ENCODE measurements around the gene LATS2. TPM values are rescaled to one million over a fixed set of nuclear protein-coding genes. Genes with fewer than 3 reads are reported as not detected.
A peak's percentile ranks its signal among the peaks of the same experiment; 100 is the strongest.

The LATS2 gene
- total RNA-seq, 4 donors from 2014 or later, result 33.0 to 69.6 (median 37.5) TPM

DNA sequence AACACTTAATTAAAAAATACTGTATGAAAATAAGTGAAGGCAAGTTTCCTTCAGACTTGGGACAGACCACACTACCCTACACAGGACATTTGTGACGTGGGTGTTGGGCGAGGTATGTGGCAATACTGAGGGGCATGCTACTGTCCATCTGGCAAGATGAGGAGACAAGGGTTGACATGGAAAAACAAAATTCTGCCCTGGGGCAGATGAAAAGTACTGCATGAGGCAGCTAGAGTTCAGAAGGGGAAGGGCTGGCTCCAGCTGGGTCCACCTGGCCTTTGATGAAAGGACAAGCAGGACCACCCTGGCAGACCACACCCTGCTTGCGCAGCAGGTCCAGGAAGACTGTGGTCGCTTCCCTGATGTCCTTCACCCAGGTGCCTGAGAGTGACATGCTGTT lies 43.2 kb downstream of the LATS2 start:
- H3K4me3 ChIP-seq (replicated peaks in 1 of 3), result no peak overlapping the region
- H3K27ac ChIP-seq, result peak overlapping the region in 2 of 3 donors; percentile 90 to 93
- no peak for DNase-seq
- no peaks in the 10 kb centered on the region for H3K36me3 ChIP-seq
- H3K9me3 ChIP-seq, result no peaks in the 10 kb centered on the region
- H3K4me1 ChIP-seq, result peaks cover 70 to 82% of the 10 kb centered on the region in 2 donors
- intact Hi-C loops (cut with DNase I), result no loop called here
- no peak for TF ChIP-seq POLR2A (IDR thresholded peaks at IDR 0.05)
- TF ChIP-seq, protein P1, sequence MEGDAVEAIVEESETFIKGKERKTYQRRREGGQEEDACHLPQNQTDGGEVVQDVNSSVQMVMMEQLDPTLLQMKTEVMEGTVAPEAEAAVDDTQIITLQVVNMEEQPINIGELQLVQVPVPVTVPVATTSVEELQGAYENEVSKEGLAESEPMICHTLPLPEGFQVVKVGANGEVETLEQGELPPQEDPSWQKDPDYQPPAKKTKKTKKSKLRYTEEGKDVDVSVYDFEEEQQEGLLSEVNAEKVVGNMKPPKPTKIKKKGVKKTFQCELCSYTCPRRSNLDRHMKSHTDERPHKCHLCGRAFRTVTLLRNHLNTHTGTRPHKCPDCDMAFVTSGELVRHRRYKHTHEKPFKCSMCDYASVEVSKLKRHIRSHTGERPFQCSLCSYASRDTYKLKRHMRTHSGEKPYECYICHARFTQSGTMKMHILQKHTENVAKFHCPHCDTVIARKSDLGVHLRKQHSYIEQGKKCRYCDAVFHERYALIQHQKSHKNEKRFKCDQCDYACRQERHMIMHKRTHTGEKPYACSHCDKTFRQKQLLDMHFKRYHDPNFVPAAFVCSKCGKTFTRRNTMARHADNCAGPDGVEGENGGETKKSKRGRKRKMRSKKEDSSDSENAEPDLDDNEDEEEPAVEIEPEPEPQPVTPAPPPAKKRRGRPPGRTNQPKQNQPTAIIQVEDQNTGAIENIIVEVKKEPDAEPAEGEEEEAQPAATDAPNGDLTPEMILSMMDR (IDR thresholded peaks at IDR 0.05), result no peak
- WGBS, 2 donors, result 94% methylated on average over 4 of the region's 4 CpGs
- H3K27me3 ChIP-seq, result no peaks in the 10 kb centered on the region

DNA sequence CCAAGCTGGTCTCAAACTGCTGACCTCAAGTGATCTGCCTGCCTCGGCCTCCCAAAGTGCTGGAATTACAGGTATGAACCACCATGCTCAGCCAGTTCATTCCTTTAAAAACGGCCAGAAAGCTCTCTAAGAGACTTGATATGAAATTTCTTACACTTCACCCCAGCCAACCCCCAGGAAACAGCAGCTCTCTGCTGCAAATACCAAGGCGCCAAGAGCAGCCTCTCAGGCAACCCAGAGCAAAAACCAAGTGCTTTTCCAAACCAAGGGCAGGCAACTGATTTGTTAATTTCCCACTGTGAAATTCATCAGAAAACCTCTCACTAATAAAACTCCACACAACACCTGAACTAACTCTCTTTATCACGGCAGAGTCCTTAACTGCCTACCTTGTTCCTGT lies 44.9 kb downstream of the LATS2 start:
- Histone ChIP-seq H3K9me3 (no peaks in the 10 kb centered on the region), H3K27ac (peak overlapping the region; percentile 89 to 93 (median 90)), H3K27me3 (no peaks in the 10 kb centered on the region), H3K4me3 (replicated peaks in 1 of 3) (no peak overlapping the region), H3K36me3 (no peaks in the 10 kb centered on the region), H3K4me1 (peaks cover 72 to 82% of the 10 kb centered on the region in 2 donors)
- intact Hi-C loops (cut with DNase I), result no loop called here
- WGBS, 2 donors, result 36 to 38% methylated on average over 4 of the region's 4 CpGs
- TF ChIP-seq POLR2A (IDR thresholded peaks at IDR 0.05), result no peak
- TF ChIP-seq, protein P1 (IDR thresholded peaks at IDR 0.05), result no peak
- peak; percentile 44 to 57 for DNase-seq

DNA sequence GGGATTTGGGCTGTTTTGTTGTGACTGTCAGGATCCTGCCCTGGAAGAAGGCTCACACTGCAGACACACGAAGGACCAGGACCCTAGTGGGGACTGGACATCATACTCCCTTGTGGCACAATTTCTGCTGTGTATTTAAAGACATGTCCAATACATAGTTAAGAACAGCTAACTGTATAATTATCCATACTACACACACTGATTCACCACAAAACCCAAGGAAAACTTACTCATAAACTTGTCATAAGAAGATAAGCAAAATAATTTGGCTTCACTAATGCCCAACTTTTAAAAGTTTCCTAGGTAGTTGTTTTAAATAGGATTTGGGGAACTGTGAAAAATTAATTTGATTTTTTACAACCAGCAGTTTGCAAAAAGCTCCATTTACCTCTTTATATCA lies 46.1 kb downstream of the LATS2 start:
- TF ChIP-seq POLR2A (IDR thresholded peaks at IDR 0.05), result no peak
- TF ChIP-seq, protein P1 (IDR thresholded peaks at IDR 0.05), result no peak
- Histone ChIP-seq H3K4me1 (peaks cover 73 to 82% of the 10 kb centered on the region in 2 donors), H3K27ac (peak overlapping the region; percentile 89 to 93 (median 90)), H3K27me3 (no peaks in the 10 kb centered on the region), H3K4me3 (replicated peaks in 1 of 3) (no peak overlapping the region), H3K9me3 (no peaks in the 10 kb centered on the region), H3K36me3 (no peaks in the 10 kb centered on the region)
- DNase-seq, result no peak
- 77 to 78% methylated on average over 1 of the region's 1 CpG for WGBS, 2 donors
- intact Hi-C loops (cut with DNase I), result no loop called here

DNA sequence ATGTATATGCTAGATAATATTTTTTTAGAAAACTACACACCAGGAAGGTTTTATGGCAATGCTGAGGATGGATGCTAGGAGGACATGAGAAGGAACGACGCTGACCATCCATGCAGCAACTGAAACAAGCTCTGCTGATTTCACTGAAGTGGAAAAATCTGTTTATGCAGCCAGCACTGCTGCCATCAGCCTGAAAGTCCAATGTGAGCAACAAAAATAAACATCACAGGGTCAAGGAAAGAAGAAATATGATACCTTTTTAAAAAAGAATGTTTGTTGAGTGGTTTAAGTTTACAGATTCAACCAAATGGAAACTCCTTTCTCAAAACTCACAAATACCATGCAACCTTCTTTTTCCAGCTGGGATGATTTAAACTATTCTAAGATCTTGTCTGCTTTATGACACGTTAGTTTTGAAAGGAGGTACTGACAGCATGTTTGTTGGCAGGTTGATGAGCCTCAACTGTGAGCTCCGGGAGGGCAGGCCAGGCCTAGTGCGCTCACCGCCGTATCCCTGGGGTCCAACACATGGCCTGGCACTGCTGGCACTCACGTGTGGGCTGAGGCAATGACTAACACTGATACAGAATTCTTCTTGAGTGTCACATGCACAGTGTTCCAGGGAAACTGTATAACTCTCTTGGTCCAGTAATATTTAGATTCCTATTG lies 46.8 kb downstream of the LATS2 start:
- peak overlapping the region; percentile 89 to 93 (median 90) for H3K27ac ChIP-seq
- H3K27me3 ChIP-seq, result no peaks in the 10 kb centered on the region
- H3K36me3 ChIP-seq, result no peaks in the 10 kb centered on the region
- peaks cover 72 to 87% of the 10 kb centered on the region in 2 donors for H3K4me1 ChIP-seq
- H3K4me3 ChIP-seq (replicated peaks in 1 of 3), result no peak overlapping the region
- 20 to 23% methylated on average over 8 of the region's 8 CpGs for WGBS, 2 donors
- intact Hi-C loops (cut with DNase I), result no loop called here
- peak; percentile 84 to 89 for DNase-seq
- no peaks in the 10 kb centered on the region for H3K9me3 ChIP-seq
- peak in 1 of 2 donors; percentile 20 for TF ChIP-seq POLR2A (IDR thresholded peaks at IDR 0.05)
- TF ChIP-seq, protein P1 (IDR thresholded peaks at IDR 0.05), result peak in 1 of 6 experiments; percentile 7

DNA sequence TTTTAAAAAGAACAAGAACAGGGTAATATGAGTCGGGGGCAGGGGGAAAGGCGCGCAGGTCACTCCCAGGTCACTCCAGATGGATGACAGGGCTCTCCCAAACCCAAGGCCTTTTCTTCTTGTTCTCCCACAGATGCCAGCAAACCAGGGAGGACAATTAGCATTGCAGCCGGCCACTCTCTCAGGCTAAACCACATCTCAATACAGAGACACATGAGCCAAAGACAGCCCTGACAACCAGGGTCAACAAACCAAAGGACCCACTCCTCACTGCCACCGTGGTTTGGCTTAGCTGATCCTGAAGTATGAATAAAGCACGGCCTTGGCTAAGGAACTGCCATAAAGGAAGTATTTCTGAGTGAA lies 47.3 kb downstream of the LATS2 start:
- Histone ChIP-seq H3K4me1 (peaks cover 72 to 91% of the 10 kb centered on the region in 2 donors), H3K36me3 (no peaks in the 10 kb centered on the region), H3K27ac (peak overlapping the region; percentile 85 to 90 (median 85)), H3K27me3 (no peaks in the 10 kb centered on the region), H3K4me3 (replicated peaks in 1 of 3) (no peak overlapping the region), H3K9me3 (no peaks in the 10 kb centered on the region)
- WGBS, 2 donors, result 42 to 55% methylated on average over 6 of the region's 6 CpGs
- peak in 1 of 2 donors; percentile 31 for DNase-seq
- TF ChIP-seq, protein P1 (IDR thresholded peaks at IDR 0.05), result no peak
- intact Hi-C loops (cut with DNase I), result no loop called here

Data from thyroid gland (tissue), 4 donors.